ENCODE data around the gene HIPK2. TPM values are rescaled to one million over a fixed set of nuclear protein-coding genes. Genes with fewer than 3 reads are reported as not detected.
"Not testable (repeated sequence)": the region's sequence is repeated elsewhere in the genome, so short reads cannot be mapped to it uniquely, and the experiment has no call there.

Gene HIPK2
- total and polyA plus RNA-seq, 5 experiments from 2014 or later: 2.1 to 32.9 (median 4.3) TPM

DNA sequence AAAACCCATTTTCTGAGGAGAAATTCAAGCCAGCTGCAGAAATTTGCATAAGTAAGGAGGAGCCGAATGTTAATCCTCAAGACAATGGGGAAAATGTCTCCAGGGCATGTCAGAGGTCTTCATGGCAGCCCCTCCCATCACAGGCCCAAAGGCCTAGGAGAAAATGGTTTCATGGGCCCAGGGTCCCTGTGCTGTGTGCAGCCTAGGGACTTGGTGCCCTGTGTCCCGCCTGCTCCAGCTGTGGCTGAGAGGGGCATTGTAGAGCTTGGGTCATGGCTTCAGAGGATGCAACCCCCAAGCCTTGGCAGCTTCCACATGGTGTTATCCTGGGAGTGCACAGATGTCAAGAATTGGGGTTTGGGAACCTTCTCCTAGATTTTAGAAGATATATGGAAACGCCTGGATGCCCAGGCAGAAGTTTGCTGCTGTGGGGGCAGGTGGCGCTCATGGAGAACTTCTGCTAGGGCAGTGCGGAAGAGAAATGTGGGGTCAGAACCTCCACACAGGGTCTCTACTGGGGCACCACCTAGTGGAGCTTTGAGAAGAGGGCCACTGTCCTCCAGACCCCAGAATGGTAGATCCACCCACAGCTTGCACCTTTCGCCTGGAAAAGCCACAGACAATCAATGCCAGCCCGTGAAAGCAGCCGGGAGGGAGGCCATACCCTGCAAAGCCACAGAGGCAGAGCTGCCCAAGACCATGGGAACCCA, 223.7 kb downstream of the HIPK2 start:
- ATAC-seq, POLR2A ChIA-PET, H3K9me3 Mint-ChIP-seq, DNase-seq, H3K4me3 Mint-ChIP-seq, H3K27ac Mint-ChIP-seq, H3K36me3 Mint-ChIP-seq, H3K4me1 Mint-ChIP-seq: not testable (repeated sequence)
- peaks cover 2 to 11% (median 7%) of the 10 kb centered on the region in 5 donors for H3K27me3 Mint-ChIP-seq

DNA sequence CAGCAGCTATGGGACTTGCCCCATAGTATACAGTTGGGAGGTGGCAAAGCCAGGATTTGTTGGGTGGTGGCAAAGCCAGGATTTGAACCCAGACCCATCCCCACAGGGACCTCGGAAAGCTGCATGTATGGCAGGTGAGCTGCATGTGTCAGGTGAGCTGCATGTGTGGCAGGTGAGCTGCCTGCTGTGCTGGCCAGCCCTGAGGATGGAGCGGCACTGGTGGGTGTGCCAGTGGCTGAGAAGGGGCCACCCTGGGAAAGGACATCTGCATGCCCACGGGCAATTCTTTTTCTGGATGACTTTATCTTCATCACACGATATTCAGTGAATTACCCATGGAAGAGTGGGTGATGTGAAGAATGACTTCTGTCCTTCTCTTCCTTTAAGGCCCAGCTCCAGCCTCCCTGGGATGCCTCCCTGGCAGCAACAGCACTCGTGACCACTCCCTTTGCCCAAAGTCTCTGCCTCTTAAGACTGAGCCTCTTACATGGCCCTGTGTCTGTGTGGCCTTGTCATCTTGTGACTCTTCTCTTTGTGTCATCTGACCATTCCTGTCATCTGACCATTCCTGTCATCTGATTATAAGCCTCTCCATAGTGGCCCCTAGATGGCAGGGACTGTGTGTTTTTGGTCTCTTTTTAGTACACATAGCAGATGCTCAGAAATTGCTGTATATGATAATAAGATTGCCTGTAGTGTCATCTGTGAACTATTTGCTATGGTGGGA, 229.3 kb downstream of the HIPK2 start:
- POLR2A ChIA-PET: no interaction called here
- Mint-ChIP-seq H3K4me1 (peaks cover 0 to 2% (median 0%) of the 10 kb centered on the region in 4 donors), H3K36me3 (no peaks in the 10 kb centered on the region), H3K27ac (no peak overlapping the region), H3K9me3 (no peaks in the 10 kb centered on the region), H3K27me3 (no peaks in the 10 kb centered on the region), H3K4me3 (no peak overlapping the region)
- DNase-seq (no peak), ATAC-seq (no peak)

DNA sequence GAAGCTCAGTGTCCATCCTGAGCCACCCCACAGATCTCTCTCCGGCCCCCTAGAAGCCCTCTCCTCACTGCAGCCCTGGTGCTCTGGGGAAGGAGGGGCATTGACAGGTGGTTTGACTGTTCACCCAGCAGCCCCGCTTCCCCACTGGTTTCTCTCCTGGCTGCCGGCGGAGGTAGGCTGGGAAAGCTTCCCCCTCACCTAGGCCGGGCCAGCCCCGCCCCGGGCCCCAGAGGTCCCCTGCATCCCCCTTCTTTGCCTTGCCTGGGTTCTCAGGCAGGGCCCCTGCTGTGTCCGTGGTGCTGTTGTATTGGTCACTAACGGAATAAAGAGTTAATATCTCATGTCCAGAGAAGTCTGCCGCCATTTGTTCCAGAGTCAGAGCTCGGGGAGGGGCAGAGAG, 233.2 kb downstream of the HIPK2 start:
- Mint-ChIP-seq H3K36me3 (no peaks in the 10 kb centered on the region), H3K27ac (no peak overlapping the region), H3K9me3 (no peaks in the 10 kb centered on the region), H3K27me3 (no peaks in the 10 kb centered on the region), H3K4me1 (no peaks in the 10 kb centered on the region), H3K4me3 (no peak overlapping the region)
- ATAC-seq: no peak
- POLR2A ChIA-PET: no interaction called here
- DNase-seq: no peak

DNA sequence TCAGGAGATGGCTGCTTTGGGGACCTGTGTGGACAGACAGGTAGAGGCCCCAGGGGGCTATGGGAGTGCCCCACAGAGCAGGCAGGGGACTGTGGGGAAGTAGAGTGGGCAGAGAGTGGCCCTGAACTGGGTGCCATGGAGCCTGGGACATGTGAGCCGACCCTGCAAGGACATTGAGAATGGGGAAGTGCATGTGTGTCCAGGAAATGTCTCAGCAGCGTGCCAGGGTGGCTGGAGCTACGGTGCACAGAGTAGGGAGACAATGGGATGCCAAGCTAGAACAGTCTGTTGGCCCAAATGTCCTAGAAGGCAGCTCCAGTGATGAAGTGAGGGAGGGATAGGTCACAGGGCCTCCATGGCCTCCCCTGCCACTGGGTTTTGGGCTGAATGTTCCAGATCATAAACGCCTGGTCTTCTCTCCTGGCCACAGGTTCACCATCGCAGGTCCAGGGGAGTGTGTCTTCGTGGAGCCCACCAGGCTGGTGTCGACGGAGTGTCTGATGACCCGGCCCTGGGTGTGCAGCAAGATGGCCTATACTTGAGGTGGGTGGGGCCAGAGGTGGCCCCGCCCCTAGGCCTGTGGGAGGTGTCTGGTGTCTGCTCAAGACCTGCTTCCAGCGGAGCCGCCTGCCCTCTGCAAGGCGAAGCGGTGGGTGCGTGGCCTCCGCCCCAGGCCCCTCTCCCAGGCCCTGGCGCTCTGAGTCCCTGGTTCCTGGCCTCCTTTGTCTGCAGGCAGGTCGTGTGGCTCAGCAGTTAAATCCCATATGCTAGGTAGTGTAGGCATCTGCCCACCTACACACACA, 233.8 kb downstream of the HIPK2 start:
- Mint-ChIP-seq H3K4me1 (no peaks in the 10 kb centered on the region), H3K27ac (peak overlapping the region in 1 of 10 donors; percentile 29), H3K27me3 (peaks cover 0 to 1% (median 0%) of the 10 kb centered on the region in 5 donors), H3K4me3 (no peak overlapping the region), H3K9me3 (no peaks in the 10 kb centered on the region), H3K36me3 (no peaks in the 10 kb centered on the region)
- no peak for ATAC-seq
- POLR2A ChIA-PET: no interaction called here
- no peak for DNase-seq

DNA sequence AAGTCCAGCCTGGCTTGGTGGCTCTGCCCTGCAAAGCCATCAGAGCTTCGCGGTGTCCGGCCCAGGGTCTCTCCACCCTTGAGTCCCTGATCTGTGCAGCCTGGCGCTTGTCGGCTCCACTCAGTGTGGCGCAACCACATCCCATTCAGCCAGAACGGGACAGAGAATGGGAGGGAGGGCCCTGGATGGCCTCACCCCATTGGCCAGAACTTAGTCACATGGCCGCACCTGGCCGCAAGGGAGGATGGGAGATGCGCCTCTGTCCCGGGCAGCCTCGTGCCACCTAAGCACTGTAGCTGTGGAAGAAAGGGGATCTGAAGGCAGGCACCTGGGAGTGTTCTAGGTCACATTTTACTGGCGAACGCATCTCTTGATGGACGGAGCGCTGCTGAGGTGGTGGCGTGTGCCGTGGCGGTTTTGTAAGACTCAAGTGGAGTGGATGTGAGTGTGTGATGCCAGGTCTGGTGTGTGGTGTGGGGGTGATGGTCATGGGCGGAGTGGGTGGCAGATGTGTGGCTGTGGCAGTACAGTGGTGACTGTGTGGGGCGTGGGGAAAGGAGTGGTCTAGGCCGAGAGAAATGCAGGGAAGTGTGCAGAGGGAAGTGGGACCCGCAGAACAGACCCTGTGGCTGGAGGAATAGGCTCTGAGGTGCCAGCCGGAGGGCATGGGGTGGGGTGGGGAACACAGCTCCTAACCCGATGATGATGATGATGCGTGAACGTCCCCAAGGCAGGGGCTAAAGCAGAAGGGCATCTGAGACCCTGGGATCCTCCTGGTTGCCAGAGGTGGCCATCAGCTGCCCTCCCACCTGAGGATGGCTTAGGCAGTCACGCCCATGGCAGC, 235.3 kb downstream of the HIPK2 start:
- H3K27ac Mint-ChIP-seq: peak overlapping the region in 1 of 10 donors; percentile 79
- POLR2A ChIA-PET: no interaction called here
- no peak for ATAC-seq
- no peak for DNase-seq
- H3K4me3 Mint-ChIP-seq: no peak overlapping the region
- peaks cover 0 to 1% (median 0%) of the 10 kb centered on the region in 9 donors for H3K9me3 Mint-ChIP-seq
- no peaks in the 10 kb centered on the region for H3K4me1 Mint-ChIP-seq
- H3K27me3 Mint-ChIP-seq: peaks cover 0 to 1% (median 0%) of the 10 kb centered on the region in 5 donors
- no peaks in the 10 kb centered on the region for H3K36me3 Mint-ChIP-seq

DNA sequence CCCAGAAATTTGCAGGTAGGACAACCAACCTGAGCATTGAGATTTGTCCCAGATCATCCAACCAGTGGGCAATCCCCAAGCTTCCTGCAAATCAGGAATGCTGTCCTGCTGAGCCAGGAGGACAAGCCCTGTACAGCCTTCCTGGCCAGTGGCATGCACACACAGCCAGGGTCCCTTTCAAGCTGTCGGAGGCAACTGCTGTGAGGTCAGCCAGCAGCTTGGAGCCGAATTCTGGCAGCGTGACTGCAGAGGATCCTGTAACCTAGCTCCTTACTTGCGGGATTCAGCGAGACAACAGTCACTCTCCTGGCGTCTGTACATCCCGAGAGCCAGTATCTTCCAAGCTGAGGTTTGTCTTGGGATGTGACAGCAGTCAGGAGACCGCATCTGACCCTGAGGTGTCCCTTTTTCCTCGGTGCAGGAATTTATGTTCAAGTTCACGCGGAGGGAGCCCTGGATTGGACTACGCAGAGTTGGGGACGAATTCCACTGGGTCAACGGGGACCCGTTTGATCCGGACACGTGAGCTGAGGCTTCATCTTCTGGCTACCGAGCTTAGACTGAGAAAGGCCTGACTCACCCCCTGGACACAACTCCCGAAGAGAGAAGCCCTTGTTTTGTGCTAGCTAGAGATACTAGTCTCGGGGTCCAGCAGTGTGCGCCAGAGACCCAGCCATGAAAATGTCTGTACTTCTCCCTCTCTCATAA, 236.0 kb downstream of the HIPK2 start:
- ATAC-seq (no peak), DNase-seq (no peak)
- Mint-ChIP-seq H3K27me3 (peaks cover 0 to 1% (median 0%) of the 10 kb centered on the region in 5 donors), H3K4me1 (no peaks in the 10 kb centered on the region), H3K4me3 (no peak overlapping the region), H3K9me3 (peaks cover 0 to 3% (median 0%) of the 10 kb centered on the region in 9 donors), H3K36me3 (no peaks in the 10 kb centered on the region), H3K27ac (no peak overlapping the region)
- POLR2A ChIA-PET: no interaction called here

DNA sequence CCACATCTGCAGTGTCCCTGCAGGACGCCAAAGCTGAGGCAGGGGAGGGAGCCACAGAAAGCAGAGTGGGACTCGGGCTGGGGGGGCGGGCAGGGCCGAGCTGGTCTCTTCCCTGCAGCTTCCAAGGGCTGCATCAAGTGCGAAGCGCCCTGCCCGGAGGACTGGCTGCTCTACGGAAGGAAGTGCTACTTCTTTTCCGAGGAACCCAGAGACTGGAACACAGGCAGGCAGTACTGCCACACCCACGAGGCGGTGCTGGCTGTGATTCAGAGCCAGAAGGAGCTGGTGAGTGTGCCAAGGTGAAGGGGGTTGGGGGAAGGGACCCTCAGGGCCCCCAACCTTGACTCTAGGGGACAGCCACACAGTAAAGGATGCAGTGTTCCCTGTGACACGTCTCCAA, 237.6 kb downstream of the HIPK2 start:
- no peak for DNase-seq
- peaks cover 0 to 3% (median 0%) of the 10 kb centered on the region in 9 donors for H3K9me3 Mint-ChIP-seq
- POLR2A ChIA-PET: no interaction called here
- no peak for ATAC-seq
- H3K27me3 Mint-ChIP-seq: peaks cover 0 to 2% (median 0%) of the 10 kb centered on the region in 5 donors
- no peaks in the 10 kb centered on the region for H3K36me3 Mint-ChIP-seq
- H3K4me3 Mint-ChIP-seq: no peak overlapping the region
- H3K27ac Mint-ChIP-seq: no peak overlapping the region
- H3K4me1 Mint-ChIP-seq: no peaks in the 10 kb centered on the region

DNA sequence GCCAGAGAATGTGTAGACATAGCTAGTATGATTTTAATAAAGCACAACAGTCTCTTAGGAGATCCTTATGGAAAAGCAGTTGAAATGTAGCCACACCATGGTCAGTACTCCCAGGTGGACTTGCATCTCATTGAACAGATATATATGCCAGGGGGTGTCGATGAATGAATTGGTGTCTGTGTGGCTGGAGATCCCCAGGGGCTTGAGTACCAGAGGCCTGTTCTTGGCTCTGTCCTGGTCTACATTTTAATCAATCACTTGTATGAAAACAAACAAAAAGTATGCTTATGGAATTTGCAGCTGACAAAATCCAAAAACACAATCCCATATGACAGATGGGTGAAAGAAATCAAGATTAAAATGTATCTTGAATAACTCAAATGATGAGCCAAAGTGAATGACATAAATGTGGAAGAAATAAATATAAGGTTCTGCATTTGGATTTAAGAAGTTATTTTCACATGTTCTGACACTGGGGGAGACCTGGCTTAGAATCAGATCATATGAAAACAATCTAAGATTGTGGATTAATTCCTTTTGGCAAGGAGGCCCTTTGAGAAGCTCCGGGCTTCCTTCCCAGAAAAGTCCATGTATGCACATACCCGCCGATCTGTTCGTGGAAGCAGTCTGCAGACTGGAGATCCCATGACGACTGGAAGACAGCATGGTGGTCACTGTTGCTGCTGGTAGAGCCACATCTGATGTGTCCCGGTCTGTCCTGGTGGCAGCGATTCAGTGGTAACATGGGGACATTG, 238.7 kb downstream of the HIPK2 start:
- H3K4me3 Mint-ChIP-seq: no peak overlapping the region
- POLR2A ChIA-PET: no interaction called here
- H3K9me3 Mint-ChIP-seq: peaks cover 0 to 3% (median 0%) of the 10 kb centered on the region in 9 donors
- H3K27ac Mint-ChIP-seq: peak overlapping the region in 1 of 10 donors; percentile 13
- DNase-seq (no peak), ATAC-seq (no peak)
- H3K36me3 Mint-ChIP-seq: no peaks in the 10 kb centered on the region
- no peaks in the 10 kb centered on the region for H3K4me1 Mint-ChIP-seq
- peaks cover 0 to 2% (median 1%) of the 10 kb centered on the region in 5 donors for H3K27me3 Mint-ChIP-seq

DNA sequence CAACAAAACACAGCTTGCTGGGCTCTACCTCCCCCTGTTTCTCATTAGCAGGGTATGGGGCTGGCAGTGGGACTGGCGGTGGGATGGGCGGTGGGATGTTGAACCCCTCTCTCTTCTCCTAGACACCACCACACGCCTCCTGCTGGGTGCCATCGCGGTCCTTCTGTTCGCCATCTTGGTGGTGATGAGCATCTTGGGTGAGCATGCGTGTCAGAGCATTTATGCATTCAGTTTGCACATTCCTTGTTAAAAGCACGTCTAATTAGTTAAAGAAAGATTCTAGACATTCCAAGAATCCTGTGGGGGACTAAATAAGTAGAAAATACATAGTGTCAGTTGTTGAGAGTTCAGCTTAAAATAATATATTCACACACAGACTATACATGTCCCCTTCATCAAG, 241.6 kb downstream of the HIPK2 start:
- H3K27ac Mint-ChIP-seq: no peak overlapping the region
- peaks cover 0 to 3% (median 0%) of the 10 kb centered on the region in 9 donors for H3K9me3 Mint-ChIP-seq
- no peaks in the 10 kb centered on the region for H3K36me3 Mint-ChIP-seq
- peaks cover 0 to 7% (median 1%) of the 10 kb centered on the region in 5 donors for H3K27me3 Mint-ChIP-seq
- POLR2A ChIA-PET: no interaction called here
- H3K4me1 Mint-ChIP-seq: no peaks in the 10 kb centered on the region
- H3K4me3 Mint-ChIP-seq: no peak overlapping the region
- ATAC-seq: no peak
- no peak for DNase-seq

DNA sequence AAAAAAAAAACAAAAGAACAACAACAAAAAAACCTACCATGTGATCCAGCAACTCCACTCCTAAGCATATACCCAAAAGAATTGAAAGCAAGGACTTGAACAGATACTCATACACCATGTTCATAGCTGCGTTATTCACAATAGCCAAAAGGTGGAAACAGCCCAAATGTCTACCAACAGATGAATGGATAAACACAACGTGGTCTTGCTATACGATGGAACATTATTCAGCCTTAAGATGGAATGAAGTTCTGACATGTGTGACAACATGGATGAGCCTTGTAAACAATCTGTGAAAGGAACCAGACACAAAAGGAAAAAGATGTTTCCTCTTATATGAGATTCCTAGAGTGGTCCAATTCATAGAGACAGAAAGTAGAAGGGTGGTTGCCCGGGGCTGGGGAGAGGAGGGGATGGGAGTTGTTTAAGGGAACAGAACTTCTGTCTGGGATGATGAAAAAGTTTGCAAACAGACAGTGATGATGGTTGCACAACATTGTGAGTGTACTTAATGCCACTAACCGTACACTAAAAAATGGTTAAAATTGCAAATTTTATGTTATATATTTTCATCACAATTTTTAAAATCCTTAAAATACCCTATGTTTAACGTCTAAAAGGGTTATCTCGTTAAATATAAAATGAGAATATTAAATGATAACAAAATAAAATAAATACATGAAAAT, 242.7 kb downstream of the HIPK2 start:
- DNase-seq (no peak), ATAC-seq (no peak)
- Mint-ChIP-seq H3K4me3 (no peak overlapping the region), H3K27ac (no peak overlapping the region), H3K27me3 (peaks cover 0 to 7% (median 3%) of the 10 kb centered on the region in 5 donors), H3K36me3 (no peaks in the 10 kb centered on the region), H3K9me3 (peaks cover 0 to 7% (median 0%) of the 10 kb centered on the region in 9 donors), H3K4me1 (no peaks in the 10 kb centered on the region)
- POLR2A ChIA-PET: no interaction called here

DNA sequence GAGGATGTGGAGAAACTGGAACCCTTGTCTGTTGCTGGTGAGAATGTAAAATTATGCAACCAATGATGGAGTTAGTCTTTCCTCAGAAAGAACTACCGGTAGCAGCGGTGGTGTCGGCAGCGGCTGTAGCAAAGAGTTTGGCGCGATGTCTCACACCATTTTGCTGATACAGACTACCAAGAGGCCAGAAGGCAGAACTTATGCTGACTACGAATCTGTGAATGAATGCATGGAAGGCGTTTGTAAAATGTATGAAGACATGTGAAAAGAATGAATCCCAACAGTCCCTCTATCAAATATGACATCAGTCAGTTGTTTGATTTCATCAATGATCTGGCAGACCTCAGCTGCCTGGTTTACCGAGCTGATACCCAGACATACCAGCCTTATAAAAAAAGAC, 243.7 kb downstream of the HIPK2 start:
- no peak overlapping the region for H3K4me3 Mint-ChIP-seq
- no peaks in the 10 kb centered on the region for H3K36me3 Mint-ChIP-seq
- H3K27ac Mint-ChIP-seq: no peak overlapping the region
- peaks cover 0 to 7% (median 0%) of the 10 kb centered on the region in 9 donors for H3K9me3 Mint-ChIP-seq
- H3K4me1 Mint-ChIP-seq: no peaks in the 10 kb centered on the region
- ATAC-seq (no peak), DNase-seq (no peak)
- peaks cover 0 to 7% (median 3%) of the 10 kb centered on the region in 5 donors for H3K27me3 Mint-ChIP-seq
- POLR2A ChIA-PET: no interaction called here
